ENCODE measurements around the gene EEF1AKMT4. TPM values are rescaled to one million over a fixed set of nuclear protein-coding genes. Genes with fewer than 3 reads are reported as not detected.

Gene EEF1AKMT4
- total RNA-seq, 1 experiment from 2014 or later = 10.7 TPM

- ATAC-seq (no peak), DNase-seq (ENCODE audit: low read depth, low spot score) (no peak)
- no TSS peak for BruUV-seq (replicated peaks)
- no peak for TF ChIP-seq POLR2AphosphoS5 (IDR thresholded peaks at IDR 0.05; ENCODE audit: low read depth, low read length)
- TF ChIP-seq REST (IDR thresholded peaks at IDR 0.05; ENCODE audit: insufficient read depth in 1 of 2, low read depth in 2 of 2, low read length in 1 of 2) = no peak
- TF ChIP-seq TCF7L2 (IDR thresholded peaks at IDR 0.05; ENCODE audit: low read depth, low read length) = no peak
- TF ChIP-seq CTCF (IDR thresholded peaks at IDR 0.05) = no peak
- TF ChIP-seq SIN3A (IDR thresholded peaks at IDR 0.05; ENCODE audit: borderline replicate concordance, insufficient read depth, low read depth, low read length) = no peak
- ChIA-PET POLR2A (no interaction called here), CTCF (interaction anchor here (0.6 kb wide), 2 partner anchors 114 to 389 kb away, joined by 3 to 7 read pairs; no protein-coding TSS in a partner anchor)
- in situ Hi-C loops (cut with HindIII; ENCODE audit: low pct_unique_long_range_greater_than_20kb, low sequenced_read_pairs) = no loop called here
- H3K9me3 ChIP-seq (ENCODE audit: control insufficient read depth, insufficient read depth, low read depth, low read length) = no peaks in the 10 kb centered on the region
- intact Hi-C loops (cut with micrococcal nuclease; ENCODE audit: unreplicated experiment) = loop anchor here (10.0 kb wide), 1 partner anchor 139 kb away; no protein-coding TSS in a partner anchor
- H3K27ac ChIP-seq (ENCODE audit: low read length) = no peak overlapping the region
- H3K4me3 ChIP-seq (ENCODE audit: low read depth in 2 of 2, low read length in 2 of 2) = no peak overlapping the region
- H3K4me1 ChIP-seq (ENCODE audit: control insufficient read depth, insufficient read depth, low read length) = no peaks in the 10 kb centered on the region
- no peaks in the 10 kb centered on the region for H3K27me3 ChIP-seq (ENCODE audit: control insufficient read depth, insufficient read depth, low read length)
- no peaks in the 10 kb centered on the region for H3K36me3 ChIP-seq (ENCODE audit: control insufficient read depth, insufficient read depth, low read length)
Measured at GRCh38 chr3:184283681-184284080, 34.2 kb downstream of the EEF1AKMT4 start.

- intact Hi-C loops (cut with micrococcal nuclease; ENCODE audit: unreplicated experiment) (loop anchor here (5.0 to 10.0 kb wide), 2 partner anchors 140 to 387 kb away; no protein-coding TSS in a partner anchor), in situ Hi-C loops (cut with HindIII; ENCODE audit: low pct_unique_long_range_greater_than_20kb, low sequenced_read_pairs) (no loop called here)
- Histone ChIP-seq H3K9me3 (ENCODE audit: control insufficient read depth, insufficient read depth, low read depth, low read length) (no peaks in the 10 kb centered on the region), H3K27me3 (ENCODE audit: control insufficient read depth, insufficient read depth, low read length) (no peaks in the 10 kb centered on the region), H3K4me3 (ENCODE audit: low read depth in 2 of 2, low read length in 2 of 2) (no peak overlapping the region), H3K36me3 (ENCODE audit: control insufficient read depth, insufficient read depth, low read length) (no peaks in the 10 kb centered on the region), H3K27ac (ENCODE audit: low read length) (no peak overlapping the region), H3K4me1 (ENCODE audit: control insufficient read depth, insufficient read depth, low read length) (no peaks in the 10 kb centered on the region)
- ChIA-PET POLR2A (no interaction called here), CTCF (interaction anchor here (0.7 to 1.2 kb wide), 2 partner anchors 57 to 388 kb away, joined by 3 to 7 read pairs; no protein-coding TSS in a partner anchor)
- no peak for TF ChIP-seq POLR2AphosphoS5 (IDR thresholded peaks at IDR 0.05; ENCODE audit: low read depth, low read length)
- TF ChIP-seq CTCF (IDR thresholded peaks at IDR 0.05) = peak; percentile 81; the same call in 1 of the 2 replicates
- ATAC-seq = peak; percentile 88
- no TSS peak for BruUV-seq (replicated peaks)
- no peak for DNase-seq (ENCODE audit: low read depth, low spot score)
Measured at GRCh38 chr3:184284696-184285095, 35.2 kb downstream of the EEF1AKMT4 start.
